Uterine smooth muscle cell (primary cell): ENCODE data around the gene KRTAP9-9. TPM values are rescaled to one million over a fixed set of nuclear protein-coding genes. Genes with fewer than 3 reads are reported as not detected.

Experiments used
- total RNA-seq: library from RNA; depleted of rRNA; stranded (reverse); fragments of >200 nt; gene quantifications from 2 replicates; pipeline ENCODE4 v1.2.3, GENCODE V29; 2014

The KRTAP9-9 gene
- not detected in 2 replicates for total RNA-seq

GRCh38 chr17:41255381-41256290 is at the start of gene KRTAP9-9:
KRTAP9-9 (plus strand) TSS chr17:41255384.

GRCh38 chr17:41226598-41227095 is 28.5 kb upstream of the KRTAP9-9 start, which contains the start of gene KRTAP9-2:
KRTAP9-2 (plus strand) TSS chr17:41226648; CDS start chr17:41226655, 7 bp downstream.

GRCh38 chr17:41232399-41233105 is 22.6 kb upstream of the KRTAP9-9 start, which contains the start of gene KRTAP9-3:
KRTAP9-3 (plus strand) TSS chr17:41232449; CDS start chr17:41232502, 53 bp downstream.

GRCh38 chr17:41237949-41238437 is 17.2 kb upstream of the KRTAP9-9 start, which contains the start of gene KRTAP9-8:
KRTAP9-8 (plus strand) TSS chr17:41237999; CDS start chr17:41238052, 53 bp downstream.

GRCh38 chr17:41249637-41250240 is 5.4 kb upstream of the KRTAP9-9 start, which contains the start of gene KRTAP9-4:
KRTAP9-4 (plus strand) TSS chr17:41249687; CDS start chr17:41249721, 34 bp downstream.

GRCh38 chr17:41265078-41265477 is 9.9 kb downstream of the KRTAP9-9 start, which contains the start of gene KRTAP9-6:
KRTAP9-6 (plus strand) TSS chr17:41265378; CDS start chr17:41265378, 0 bp downstream.

GRCh38 chr17:41275648-41276190 is 20.5 kb downstream of the KRTAP9-9 start, which contains the start of gene KRTAP9-7:
KRTAP9-7 (plus strand) TSS chr17:41275698; CDS start chr17:41275698, 0 bp downstream.

GRCh38 chr17:41301916-41302901 is 47.0 kb downstream of the KRTAP9-9 start, which contains the start of gene KRTAP29-1:
KRTAP29-1 (minus strand) TSS chr17:41302851; CDS start chr17:41302851, 0 bp downstream.

Other genes with a start within 250 kb of the KRTAP9-9 start
- not detected in 2 replicates for gene KRTAP3-1, start 246.3 kb upstream of the KRTAP9-9 start, total RNA-seq
- gene KRTAP1-5, start 228.2 kb upstream of the KRTAP9-9 start, total RNA-seq, result 32.6 and 54.1 TPM in 2 replicates
- not detected in 2 replicates for gene KRTAP1-4, start 225.2 kb upstream of the KRTAP9-9 start, total RNA-seq
- gene KRTAP1-3, start 220.5 kb upstream of the KRTAP9-9 start, total RNA-seq, result not detected in 2 replicates
- gene KRTAP1-1, start 213.9 kb upstream of the KRTAP9-9 start, total RNA-seq, result 0.55 and 0.87 TPM in 2 replicates
- not detected in 2 replicates for gene KRTAP2-1, start 208.1 kb upstream of the KRTAP9-9 start, total RNA-seq
- not detected in 2 replicates for gene KRTAP2-2, start 200.2 kb upstream of the KRTAP9-9 start, total RNA-seq
- 0.12 and 1.00 TPM in 2 replicates for gene KRTAP2-3, start 195.3 kb upstream of the KRTAP9-9 start, total RNA-seq
- not detected in 2 replicates for gene KRTAP2-4, start 189.5 kb upstream of the KRTAP9-9 start, total RNA-seq
- gene KRTAP4-7, start 171.2 kb upstream of the KRTAP9-9 start, total RNA-seq, result not detected in 2 replicates
- not detected in 2 replicates for gene KRTAP4-8, start 157.2 kb upstream of the KRTAP9-9 start, total RNA-seq
- gene KRTAP4-16, start 153.2 kb upstream of the KRTAP9-9 start, total RNA-seq, result not detected in 2 replicates
- 0.12 TPM in 1 of 2 replicates, not detected in the other for gene KRTAP4-9, start 150.0 kb upstream of the KRTAP9-9 start, total RNA-seq
- not detected in 2 replicates for gene KRTAP4-11, start 137.0 kb upstream of the KRTAP9-9 start, total RNA-seq
- not detected in 2 replicates for gene KRTAP4-12, start 131.2 kb upstream of the KRTAP9-9 start, total RNA-seq
- gene KRTAP4-6, start 114.8 kb upstream of the KRTAP9-9 start, total RNA-seq, result not detected in 2 replicates
- gene KRTAP4-5, start 105.6 kb upstream of the KRTAP9-9 start, total RNA-seq, result not detected in 2 replicates
- not detected in 2 replicates for gene KRTAP4-4, start 94.6 kb upstream of the KRTAP9-9 start, total RNA-seq
- gene KRTAP4-3, start 87.2 kb upstream of the KRTAP9-9 start, total RNA-seq, result not detected in 2 replicates
- gene KRTAP4-2, start 77.2 kb upstream of the KRTAP9-9 start, total RNA-seq, result not detected in 2 replicates
- gene KRTAP4-1, start 70.5 kb upstream of the KRTAP9-9 start, total RNA-seq, result 0.11 TPM in 1 of 2 replicates, not detected in the other
- not detected in 2 replicates for gene KRTAP9-1, start 65.5 kb upstream of the KRTAP9-9 start, total RNA-seq
- not detected in 2 replicates for gene KRTAP9-2, start 28.7 kb upstream of the KRTAP9-9 start, total RNA-seq
- gene KRTAP9-3, start 22.9 kb upstream of the KRTAP9-9 start, total RNA-seq, result not detected in 2 replicates
- gene KRTAP9-8, start 17.4 kb upstream of the KRTAP9-9 start, total RNA-seq, result not detected in 2 replicates
- gene KRTAP9-4, start 5.7 kb upstream of the KRTAP9-9 start, total RNA-seq, result not detected in 2 replicates
- gene KRTAP9-6, start 10.0 kb downstream of the KRTAP9-9 start, total RNA-seq, result not detected in 2 replicates
- gene KRTAP9-7, start 20.3 kb downstream of the KRTAP9-9 start, total RNA-seq, result not detected in 2 replicates
- not detected in 2 replicates for gene KRTAP29-1, start 47.5 kb downstream of the KRTAP9-9 start, total RNA-seq
- gene KRTAP16-1, start 53.9 kb downstream of the KRTAP9-9 start, total RNA-seq, result not detected in 2 replicates
- 0.12 and 0.33 TPM in 2 replicates for gene KRTAP17-1, start 60.3 kb downstream of the KRTAP9-9 start, total RNA-seq
- gene KRT33A, start 95.4 kb downstream of the KRTAP9-9 start, total RNA-seq, result not detected in 2 replicates
- 1.1 and 2.7 TPM in 2 replicates for gene KRT33B, start 114.4 kb downstream of the KRTAP9-9 start, total RNA-seq
- 133 and 203 TPM in 2 replicates for gene KRT34, start 126.9 kb downstream of the KRTAP9-9 start, total RNA-seq
- gene KRT31, start 142.2 kb downstream of the KRTAP9-9 start, total RNA-seq, result not detected in 2 replicates
- not detected in 2 replicates for gene KRT37, start 169.2 kb downstream of the KRTAP9-9 start, total RNA-seq
- under 0.01 and 0.11 TPM in 2 replicates for gene KRT38, start 185.6 kb downstream of the KRTAP9-9 start, total RNA-seq
- gene KRT32, start 212.0 kb downstream of the KRTAP9-9 start, total RNA-seq, result not detected in 2 replicates
- not detected in 2 replicates for gene KRT35, start 225.8 kb downstream of the KRTAP9-9 start, total RNA-seq
- 0.11 and 0.12 TPM in 2 replicates for gene KRT36, start 234.5 kb downstream of the KRTAP9-9 start, total RNA-seq